ENCODE measurements around the gene SLC22A15.
A peak's percentile ranks its signal among the peaks of the same experiment; 100 is the strongest.

SLC22A15 gene

DNA sequence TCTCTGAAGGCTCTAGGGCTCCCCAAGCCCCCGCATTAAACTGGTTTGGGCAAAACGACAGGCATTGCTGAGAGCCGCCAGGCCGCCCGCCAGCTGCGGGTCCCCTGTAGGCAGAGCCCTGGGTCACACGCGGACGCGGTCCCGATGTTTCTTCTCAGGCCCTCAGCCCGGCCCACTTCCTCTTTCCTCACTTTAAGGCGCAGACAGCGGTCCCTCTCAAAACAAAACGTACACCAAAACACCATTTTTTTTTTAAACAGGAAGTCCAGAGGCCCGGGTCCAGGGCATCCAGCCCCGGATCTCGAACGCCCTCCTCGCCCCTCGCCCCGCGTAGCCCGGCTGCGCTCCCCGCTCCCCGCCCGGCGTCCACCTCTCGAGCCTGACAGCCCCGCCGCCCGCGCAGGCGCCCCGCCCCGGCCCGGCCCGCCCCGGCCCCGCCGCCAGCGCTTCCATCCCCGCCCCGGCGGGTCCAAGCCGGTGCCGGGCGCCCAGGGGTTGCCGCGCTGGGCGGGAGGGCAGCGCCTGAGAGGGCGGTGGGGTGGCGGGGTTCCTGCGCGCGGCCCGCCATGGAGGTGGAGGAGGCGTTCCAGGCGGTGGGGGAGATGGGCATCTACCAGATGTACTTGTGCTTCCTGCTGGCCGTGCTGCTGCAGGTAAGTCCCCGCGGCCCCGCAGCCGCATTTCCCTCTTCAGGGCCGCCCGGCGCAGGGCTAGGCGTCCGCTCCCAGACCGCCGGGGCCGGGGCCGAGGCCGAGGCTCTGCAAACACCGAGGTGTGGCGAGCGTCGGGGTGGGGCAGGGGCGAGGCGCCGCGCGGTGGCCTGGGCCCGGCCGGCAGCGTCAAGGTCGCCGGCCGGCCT is at the start of gene SLC22A15:
SLC22A15 (plus strand) TSS at position 452 of the 859 bp plus-strand sequence; CDS start at position 567, 115 bp downstream.
- no peak for DNase-seq (ENCODE audit: low read depth)
- H3K4me3 ChIP-seq (ENCODE audit: low read depth, low read length): peak within 1 kb of the TSS; percentile 61
- no peak for TF ChIP-seq CTCF (IDR thresholded peaks at IDR 0.05; ENCODE audit: low read depth, low read length, missing control alignments)

- no peak for TF ChIP-seq CTCF (IDR thresholded peaks at IDR 0.05; ENCODE audit: low read depth, low read length, missing control alignments)
- no peak overlapping the region for H3K4me3 ChIP-seq (ENCODE audit: low read depth, low read length)
- no peak for DNase-seq (ENCODE audit: low read depth)
Observed at GRCh38 chr1:115927971-115928370, 48.3 kb upstream of the SLC22A15 start.

GRCh38 chr1:115929881-115930280 is 46.4 kb upstream of the SLC22A15 start:
- no peak for DNase-seq (ENCODE audit: low read depth)
- no peak overlapping the region for H3K4me3 ChIP-seq (ENCODE audit: low read depth, low read length)
- no peak for TF ChIP-seq CTCF (IDR thresholded peaks at IDR 0.05; ENCODE audit: low read depth, low read length, missing control alignments)

- no peak overlapping the region for H3K4me3 ChIP-seq (ENCODE audit: low read depth, low read length)
- DNase-seq (ENCODE audit: low read depth): no peak
- no peak for TF ChIP-seq CTCF (IDR thresholded peaks at IDR 0.05; ENCODE audit: low read depth, low read length, missing control alignments)
Observed at GRCh38 chr1:115933625-115934024, 42.7 kb upstream of the SLC22A15 start.

GRCh38 chr1:115939455-115939854 is 36.9 kb upstream of the SLC22A15 start:
- H3K4me3 ChIP-seq (ENCODE audit: low read depth, low read length): no peak overlapping the region
- TF ChIP-seq CTCF (IDR thresholded peaks at IDR 0.05; ENCODE audit: low read depth, low read length, missing control alignments): no peak
- DNase-seq (ENCODE audit: low read depth): no peak

- DNase-seq (ENCODE audit: low read depth): no peak
- H3K4me3 ChIP-seq (ENCODE audit: low read depth, low read length): no peak overlapping the region
- TF ChIP-seq CTCF (IDR thresholded peaks at IDR 0.05; ENCODE audit: low read depth, low read length, missing control alignments): no peak
Observed at GRCh38 chr1:115946116-115946515, 30.2 kb upstream of the SLC22A15 start.

- no peak for DNase-seq (ENCODE audit: low read depth)
- no peak overlapping the region for H3K4me3 ChIP-seq (ENCODE audit: low read depth, low read length)
- no peak for TF ChIP-seq CTCF (IDR thresholded peaks at IDR 0.05; ENCODE audit: low read depth, low read length, missing control alignments)
Observed at GRCh38 chr1:115949156-115949555, 27.2 kb upstream of the SLC22A15 start.

Measured in GM12864 (cell line).